ENCODE data around the gene ANKRD44.
A peak's percentile ranks its signal among the peaks of the same experiment; 100 is the strongest.

The ANKRD44 gene

DNA sequence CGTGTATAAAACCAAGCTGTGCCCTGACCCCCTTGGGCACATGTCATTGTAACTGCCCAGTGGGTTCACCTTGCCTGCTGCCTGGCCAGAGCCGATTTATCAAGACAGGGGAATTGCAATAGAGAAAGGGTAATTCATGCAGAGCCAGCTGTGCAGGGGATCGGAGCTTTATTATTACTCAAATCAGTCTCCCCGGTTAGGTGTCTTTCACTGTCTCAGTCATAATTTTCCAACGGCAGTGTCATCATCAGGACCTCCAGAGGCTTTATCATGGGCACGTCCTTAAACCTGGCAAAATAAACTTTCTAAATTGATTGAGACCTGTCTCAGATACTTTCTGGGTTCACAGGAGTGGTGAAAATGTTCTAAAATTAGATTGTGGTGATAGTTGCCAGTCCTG lies 354.5 kb downstream of the ANKRD44 start:
- DNase-seq (ENCODE audit: low read depth) = no peak

DNA sequence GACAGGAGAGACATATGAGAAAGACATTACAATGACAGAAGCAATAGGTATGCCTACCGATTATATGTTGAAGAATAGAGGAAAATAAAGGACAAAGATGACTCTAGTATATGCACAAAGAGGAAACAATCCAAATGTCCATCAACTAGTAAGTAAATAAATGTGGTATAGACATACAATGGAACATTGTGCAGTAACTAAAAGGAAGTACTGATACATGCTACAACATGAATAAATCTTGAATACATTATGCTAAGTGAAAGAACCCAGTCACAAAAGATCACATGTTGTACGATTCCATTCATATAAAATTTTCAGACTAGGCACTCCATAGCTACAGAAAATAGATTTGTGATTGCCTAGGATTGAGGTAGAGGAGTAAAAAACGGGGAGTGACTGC lies 355.5 kb downstream of the ANKRD44 start:
- no peak for DNase-seq (ENCODE audit: low read depth)

DNA sequence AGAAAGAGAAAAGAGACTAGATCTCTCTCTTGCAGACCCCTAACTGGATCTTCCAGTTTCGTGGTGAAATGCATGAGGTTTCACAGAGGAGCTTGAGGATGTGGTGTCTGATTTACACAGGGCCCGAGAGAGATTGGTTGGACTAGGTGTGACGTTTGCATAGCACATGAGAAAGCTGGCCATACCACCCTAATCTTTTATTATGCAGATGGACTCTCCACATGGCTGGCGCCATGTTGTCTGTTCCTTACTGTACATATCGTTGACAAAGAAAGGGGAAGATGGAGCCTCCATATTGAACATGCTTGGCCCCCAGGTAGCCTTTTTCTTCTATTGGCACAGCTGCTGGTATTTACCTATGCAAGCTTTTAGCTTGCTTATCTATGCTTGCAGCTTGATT lies 356.6 kb downstream of the ANKRD44 start:
- no peak for DNase-seq (ENCODE audit: low read depth)

GRCh38 chr2:196952936-196953335 lies 357.6 kb downstream of the ANKRD44 start:
- no peak for DNase-seq (ENCODE audit: low read depth)

DNA sequence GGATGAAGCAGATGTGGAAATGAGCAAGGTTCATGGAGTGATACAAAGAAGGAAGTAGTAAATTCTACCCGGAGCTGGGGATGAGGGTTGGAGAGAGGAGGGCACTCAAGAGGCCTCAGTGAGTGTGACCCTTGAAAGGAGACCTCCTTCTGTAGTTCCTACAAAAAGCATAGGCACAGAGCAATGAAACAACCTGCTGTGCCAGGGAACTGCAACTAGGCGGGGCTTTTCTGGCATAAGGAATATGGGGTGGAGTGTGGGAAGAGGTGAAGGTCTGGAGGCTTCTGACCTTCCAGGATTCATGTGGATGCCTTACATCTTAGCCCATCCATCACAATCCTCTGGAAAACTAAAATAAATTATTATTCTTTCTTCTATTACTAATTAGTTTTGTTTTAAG lies 358.6 kb downstream of the ANKRD44 start:
- DNase-seq (ENCODE audit: low read depth) = no peak

DNA sequence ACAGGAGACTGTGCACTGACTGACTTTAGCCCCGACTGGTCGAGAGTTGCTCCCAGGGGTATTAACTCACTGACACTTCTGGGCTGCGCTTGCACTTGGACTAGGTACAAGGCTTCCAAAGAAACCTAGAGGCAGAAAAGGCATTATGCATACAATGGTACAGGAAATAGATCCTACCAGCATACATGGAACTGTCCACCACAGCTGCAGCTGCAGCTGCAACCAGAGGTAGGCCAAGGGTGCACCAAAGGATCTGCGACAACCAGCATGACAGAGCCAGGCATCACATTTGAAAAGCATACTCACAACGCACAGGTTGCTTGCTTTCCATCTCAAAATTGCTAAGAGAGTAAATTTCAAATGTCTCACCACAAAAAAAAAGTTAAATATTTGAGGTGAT lies 361.5 kb downstream of the ANKRD44 start:
- DNase-seq (ENCODE audit: low read depth) = no peak

DNA sequence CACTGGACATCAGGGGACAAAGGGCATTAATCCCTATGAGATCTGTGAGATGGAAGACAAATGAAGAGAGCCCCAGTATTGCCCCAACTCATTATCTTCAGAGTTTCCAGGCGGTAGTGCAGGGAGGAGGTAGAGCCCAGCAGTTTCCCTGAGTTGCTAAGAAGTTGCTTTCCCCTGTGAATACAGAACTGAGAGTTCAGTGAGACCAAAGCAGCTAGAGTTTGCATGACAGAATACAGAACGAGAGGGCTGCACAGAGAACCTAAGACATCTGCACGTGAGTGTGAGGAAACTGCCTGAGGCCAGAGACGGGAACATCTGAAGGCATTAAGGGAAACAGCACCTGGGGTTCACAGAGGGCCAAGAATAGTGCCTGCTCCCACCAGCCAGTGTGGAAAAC lies 366.0 kb downstream of the ANKRD44 start:
- no peak for DNase-seq (ENCODE audit: low read depth)

DNA sequence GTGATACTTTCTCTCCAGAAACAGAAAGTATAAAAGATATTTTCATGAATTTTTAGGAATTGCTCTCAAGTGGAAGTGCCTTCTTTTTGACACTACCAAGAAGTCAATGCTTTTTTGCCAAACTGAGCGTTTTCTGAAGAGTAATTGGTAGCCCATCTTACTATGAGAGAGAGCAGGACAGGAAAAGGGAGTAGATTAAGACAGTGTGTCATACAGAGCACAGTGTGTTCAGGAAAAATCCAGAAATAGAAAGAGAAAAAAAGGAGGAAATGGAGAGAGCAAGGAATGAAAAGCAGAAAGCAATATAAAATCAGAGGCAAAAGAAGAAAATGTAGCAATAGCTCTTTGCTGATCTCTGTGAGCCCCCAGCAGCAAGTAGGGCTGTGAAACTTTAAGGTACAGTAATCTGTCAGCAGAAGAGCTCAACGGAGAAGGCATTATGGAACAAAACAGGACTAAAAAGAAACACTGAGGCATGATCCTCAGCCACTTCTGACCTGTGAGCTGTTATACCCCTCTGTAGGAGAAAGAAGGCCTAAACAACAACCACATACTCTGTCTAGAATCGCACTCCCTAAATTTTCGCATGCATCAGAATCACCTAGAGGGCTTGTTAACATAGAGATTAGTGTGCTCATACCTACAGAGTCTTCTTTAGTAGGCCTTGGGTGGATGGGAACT lies 369.0 kb downstream of the ANKRD44 start:
- DNase-seq (ENCODE audit: low read depth) = no peak

DNA sequence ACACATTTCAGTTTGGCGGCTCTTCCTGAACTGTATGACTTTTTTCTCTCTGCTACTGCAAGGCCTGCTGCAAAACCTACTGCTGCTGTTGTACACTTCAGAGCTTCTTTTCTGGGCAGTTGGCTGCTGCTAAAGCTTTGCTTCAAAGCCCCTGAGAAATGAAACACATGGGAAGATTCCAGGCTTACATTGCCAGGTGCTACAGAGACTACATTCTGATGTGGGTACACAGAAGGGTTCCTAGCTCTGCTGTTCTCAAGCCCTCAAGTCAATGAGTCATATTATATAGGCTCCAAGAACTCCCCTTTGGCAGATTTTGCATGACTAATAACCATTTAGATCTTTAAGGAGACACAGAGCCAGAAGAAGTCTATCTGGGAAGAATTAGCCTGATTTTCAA lies 371.2 kb downstream of the ANKRD44 start:
- peak; percentile 3 for DNase-seq (ENCODE audit: low read depth)

Data from GM04504 (cell line).